Mesothelial cell of epicardium (in vitro differentiated cells): ENCODE data around the gene WDFY1. TPM values are rescaled to one million over a fixed set of nuclear protein-coding genes. Genes with fewer than 3 reads are reported as not detected.

Experiments used
- DNase-seq, 2 experiments: peaks; one replicate each; pipeline ENCODE4 v3.0.0; 2021; ENCODE audit warnings: low spot score in 2 of 2; ENCODE audit not compliant: unreplicated experiment in 2 of 2
- H3K27ac Mint-ChIP-seq: 2 replicates; pipeline ENCODE4 v1.8.0; 2021; ENCODE audit warnings: mixed read lengths
- H3K27me3 Mint-ChIP-seq: 2 replicates; pipeline ENCODE4 v1.8.0; 2021; ENCODE audit warnings: low read depth, mixed read lengths
- H3K36me3 Mint-ChIP-seq: 2 replicates; pipeline ENCODE4 v1.8.0; 2021; ENCODE audit warnings: mixed read lengths
- H3K4me1 Mint-ChIP-seq: 2 replicates; pipeline ENCODE4 v1.8.0; 2021; ENCODE audit warnings: mixed read lengths
- H3K4me3 Mint-ChIP-seq: 2 replicates; pipeline ENCODE4 v1.8.0; 2021; ENCODE audit warnings: mild to moderate bottlenecking, moderate library complexity, mixed read lengths
- H3K9me3 Mint-ChIP-seq: 2 replicates; pipeline ENCODE4 v1.8.0; 2021; ENCODE audit warnings: mixed read lengths
- total RNA-seq: library from RNA; stranded (reverse); gene quantifications from 3 replicates; pipeline ENCODE4 v1.2.1, GENCODE V29; 2021
- TF ChIP-seq, protein P1 (sequence below): fragments of 200-600 bp; sonication (generic); IDR thresholded peaks from one replicate; pipeline ENCODE4 v1.5.0; 2021; ENCODE audit warnings: antibody characterized with exemption; ENCODE audit not compliant: unreplicated experiment

The WDFY1 gene
- total RNA-seq, 1 donor from 2014 or later, result 45.1 TPM

DNA sequence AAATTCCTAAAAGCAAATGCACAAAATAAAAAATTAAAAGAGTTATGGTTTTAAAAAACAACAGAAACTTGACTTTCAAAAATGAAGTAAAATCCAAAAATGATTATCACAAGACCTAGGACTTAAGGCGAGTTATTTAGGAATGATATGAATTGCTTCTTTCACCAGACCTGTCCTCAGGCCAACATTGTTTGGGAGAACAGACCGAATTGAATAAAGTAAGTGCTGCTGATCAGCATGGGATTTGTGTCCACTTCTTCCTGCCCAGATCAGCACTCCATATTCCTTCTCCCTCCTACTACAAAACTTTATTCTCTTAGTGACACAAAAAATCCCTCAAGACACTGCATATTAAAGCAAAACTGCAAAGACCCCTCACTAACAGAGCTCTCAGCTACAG is 39.1 kb downstream of the WDFY1 start:
- no peaks in the 10 kb centered on the region for H3K9me3 Mint-ChIP-seq
- H3K36me3 Mint-ChIP-seq, result peaks cover 8% of the 10 kb centered on the region
- H3K4me1 Mint-ChIP-seq, result no peaks in the 10 kb centered on the region
- DNase-seq, result no peak
- no peaks in the 10 kb centered on the region for H3K27me3 Mint-ChIP-seq
- TF ChIP-seq, protein P1, sequence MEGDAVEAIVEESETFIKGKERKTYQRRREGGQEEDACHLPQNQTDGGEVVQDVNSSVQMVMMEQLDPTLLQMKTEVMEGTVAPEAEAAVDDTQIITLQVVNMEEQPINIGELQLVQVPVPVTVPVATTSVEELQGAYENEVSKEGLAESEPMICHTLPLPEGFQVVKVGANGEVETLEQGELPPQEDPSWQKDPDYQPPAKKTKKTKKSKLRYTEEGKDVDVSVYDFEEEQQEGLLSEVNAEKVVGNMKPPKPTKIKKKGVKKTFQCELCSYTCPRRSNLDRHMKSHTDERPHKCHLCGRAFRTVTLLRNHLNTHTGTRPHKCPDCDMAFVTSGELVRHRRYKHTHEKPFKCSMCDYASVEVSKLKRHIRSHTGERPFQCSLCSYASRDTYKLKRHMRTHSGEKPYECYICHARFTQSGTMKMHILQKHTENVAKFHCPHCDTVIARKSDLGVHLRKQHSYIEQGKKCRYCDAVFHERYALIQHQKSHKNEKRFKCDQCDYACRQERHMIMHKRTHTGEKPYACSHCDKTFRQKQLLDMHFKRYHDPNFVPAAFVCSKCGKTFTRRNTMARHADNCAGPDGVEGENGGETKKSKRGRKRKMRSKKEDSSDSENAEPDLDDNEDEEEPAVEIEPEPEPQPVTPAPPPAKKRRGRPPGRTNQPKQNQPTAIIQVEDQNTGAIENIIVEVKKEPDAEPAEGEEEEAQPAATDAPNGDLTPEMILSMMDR, result no peak
- no peak overlapping the region for H3K27ac Mint-ChIP-seq
- no peak overlapping the region for H3K4me3 Mint-ChIP-seq

DNA sequence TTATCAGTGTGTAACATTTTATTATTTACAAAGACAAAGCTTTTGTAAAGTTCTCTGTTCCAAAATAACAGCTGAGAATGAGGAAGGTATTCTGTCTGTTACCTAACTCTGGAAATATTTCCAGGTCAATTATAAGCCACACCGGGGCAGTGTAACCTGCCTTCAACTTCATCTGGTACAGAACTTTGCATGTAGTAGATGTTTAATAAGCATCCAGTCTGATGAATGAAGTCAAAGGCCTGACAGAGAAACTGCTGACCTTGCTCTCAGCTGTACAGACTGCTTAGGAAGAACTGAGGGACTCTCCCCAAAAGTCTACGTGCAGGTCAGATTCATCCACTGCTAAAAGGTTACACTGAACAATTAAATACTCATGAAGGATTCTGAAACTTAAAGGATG is 43.3 kb downstream of the WDFY1 start:
- Mint-ChIP-seq H3K4me3 (no peak overlapping the region), H3K27ac (no peak overlapping the region), H3K36me3 (peaks cover 32% of the 10 kb centered on the region), H3K9me3 (no peaks in the 10 kb centered on the region), H3K27me3 (no peaks in the 10 kb centered on the region), H3K4me1 (no peaks in the 10 kb centered on the region)
- TF ChIP-seq, protein P1, result no peak
- no peak for DNase-seq

DNA sequence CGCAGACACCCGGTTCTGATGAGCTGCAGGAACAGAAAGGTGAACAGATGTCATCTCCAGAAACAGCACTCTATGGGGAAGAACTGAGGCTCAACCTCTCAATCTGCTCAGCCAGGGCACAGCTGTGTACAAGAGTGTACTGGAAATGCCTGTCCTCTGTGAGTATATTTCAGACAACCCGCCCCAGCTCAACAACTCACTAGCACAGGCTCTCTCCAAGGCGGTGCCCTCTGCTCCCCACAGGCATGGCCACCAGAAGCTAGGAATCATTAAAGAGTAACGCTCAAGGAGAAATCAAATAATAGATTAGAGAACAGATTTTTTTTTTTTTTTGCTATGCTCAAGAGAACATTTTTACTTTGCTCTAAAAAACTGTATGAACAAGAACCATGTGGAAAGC is 43.8 kb downstream of the WDFY1 start:
- peaks cover 32% of the 10 kb centered on the region for H3K36me3 Mint-ChIP-seq
- TF ChIP-seq, protein P1, result no peak
- no peak for DNase-seq
- H3K27ac Mint-ChIP-seq, result no peak overlapping the region
- H3K4me1 Mint-ChIP-seq, result no peaks in the 10 kb centered on the region
- no peaks in the 10 kb centered on the region for H3K9me3 Mint-ChIP-seq
- H3K27me3 Mint-ChIP-seq, result no peaks in the 10 kb centered on the region
- no peak overlapping the region for H3K4me3 Mint-ChIP-seq

DNA sequence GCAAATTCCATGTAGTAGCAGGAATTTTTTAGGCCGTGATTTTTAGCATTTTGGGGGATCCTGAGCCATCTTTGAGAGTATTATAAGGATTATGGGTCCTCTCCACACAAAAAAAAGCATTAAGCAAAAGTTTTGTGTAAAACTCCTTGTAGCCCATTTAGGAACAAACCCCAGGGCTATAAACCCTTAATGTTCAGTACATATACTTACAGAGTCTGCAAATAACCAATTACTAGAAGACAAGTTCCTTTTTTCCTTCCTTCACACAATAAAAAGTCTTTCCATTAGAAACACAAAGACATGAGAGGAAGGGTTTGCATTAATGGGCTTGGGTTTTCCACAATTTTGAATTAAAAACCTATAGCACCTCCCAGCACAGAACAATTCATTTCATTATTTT is 44.6 kb downstream of the WDFY1 start:
- no peak overlapping the region for H3K4me3 Mint-ChIP-seq
- no peak for DNase-seq

DNA sequence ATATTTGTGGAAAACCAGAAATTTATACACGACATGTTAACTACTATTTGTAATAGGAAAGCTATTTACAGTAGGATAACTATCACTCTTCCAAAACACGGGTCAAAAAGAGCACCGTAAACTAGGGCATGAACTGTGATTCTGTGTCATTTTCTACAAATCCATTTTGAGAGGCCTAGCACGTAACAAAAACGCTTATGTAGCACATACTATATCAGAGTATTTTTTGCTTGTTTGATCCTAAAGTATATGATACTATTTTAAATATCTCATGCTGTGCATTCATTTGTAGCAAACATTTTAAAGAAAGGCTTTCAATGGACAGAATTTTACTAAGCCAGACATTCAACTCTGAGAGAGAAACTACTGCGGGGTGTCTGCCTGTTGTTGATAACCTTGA is 45.1 kb downstream of the WDFY1 start:
- DNase-seq, result no peak
- Mint-ChIP-seq H3K9me3 (no peaks in the 10 kb centered on the region), H3K27me3 (no peaks in the 10 kb centered on the region), H3K27ac (no peak overlapping the region), H3K4me1 (no peaks in the 10 kb centered on the region), H3K4me3 (no peak overlapping the region), H3K36me3 (peaks cover 35% of the 10 kb centered on the region)
- TF ChIP-seq, protein P1, result no peak

More for the DNA sequence above, 44.6 kb downstream of the WDFY1 start:
- no peak overlapping the region for H3K27ac Mint-ChIP-seq
- no peaks in the 10 kb centered on the region for H3K27me3 Mint-ChIP-seq
- peaks cover 33% of the 10 kb centered on the region for H3K36me3 Mint-ChIP-seq
- H3K4me1 Mint-ChIP-seq, result no peaks in the 10 kb centered on the region
- H3K9me3 Mint-ChIP-seq, result no peaks in the 10 kb centered on the region
- TF ChIP-seq, protein P1, result no peak
